DMS79 (cell line): ENCODE measurements around the gene AKR1E2.

Experiments
- DNase-seq: peaks from one replicate; lab custom pipeline; 2025; lab: John Stamatoyannopoulos, UW

The AKR1E2 gene

GRCh38 chr10:4825868-4826791, at the start of gene AKR1E2:
TSS of gene AKR1E2 (plus strand) at chr10:4826207. CDS start at chr10:4826325, 118 bp downstream.
- no peak for DNase-seq

GRCh38 chr10:4776234-4776638, 49.8 kb upstream of the AKR1E2 start:
- no peak for DNase-seq

GRCh38 chr10:4778761-4779160, 47.2 kb upstream of the AKR1E2 start:
- no peak for DNase-seq

- no peak for DNase-seq
These were observed 45.9 kb upstream of the AKR1E2 start for GRCh38 chr10:4780091-4780490.

GRCh38 chr10:4780782-4781181, 45.2 kb upstream of the AKR1E2 start:
- no peak for DNase-seq

- DNase-seq: no peak
These were observed 44.1 kb upstream of the AKR1E2 start for GRCh38 chr10:4781955-4782354.

GRCh38 chr10:4784667-4785333, 41.2 kb upstream of the AKR1E2 start:
- no peak for DNase-seq

- no peak for DNase-seq
These were observed 39.8 kb upstream of the AKR1E2 start for GRCh38 chr10:4786043-4786839.

GRCh38 chr10:4790045-4790444, 36.0 kb upstream of the AKR1E2 start:
- DNase-seq: no peak

GRCh38 chr10:4790922-4791321, 35.1 kb upstream of the AKR1E2 start:
- DNase-seq: no peak

- DNase-seq: no peak
These were observed 33.6 kb upstream of the AKR1E2 start for GRCh38 chr10:4792381-4792780.

- DNase-seq: no peak
These were observed 24.6 kb upstream of the AKR1E2 start for GRCh38 chr10:4801405-4801804.

- DNase-seq: no peak
These were observed 23.1 kb upstream of the AKR1E2 start for GRCh38 chr10:4802711-4803487.

GRCh38 chr10:4803822-4804221, 22.2 kb upstream of the AKR1E2 start:
- DNase-seq: no peak

- no peak for DNase-seq
These were observed 21.5 kb upstream of the AKR1E2 start for GRCh38 chr10:4804465-4804864.

- no peak for DNase-seq
These were observed 19.5 kb upstream of the AKR1E2 start for GRCh38 chr10:4806534-4806933.

GRCh38 chr10:4807761-4808507, 18.1 kb upstream of the AKR1E2 start:
- no peak for DNase-seq

GRCh38 chr10:4809156-4809555, 16.9 kb upstream of the AKR1E2 start:
- no peak for DNase-seq

- no peak for DNase-seq
These were observed 15.9 kb upstream of the AKR1E2 start for GRCh38 chr10:4810092-4810491.

- DNase-seq: no peak
These were observed 14.0 kb upstream of the AKR1E2 start for GRCh38 chr10:4812046-4812445.

- no peak for DNase-seq
These were observed 13.0 kb upstream of the AKR1E2 start for GRCh38 chr10:4813023-4813422.
